ENCODE measurements around the gene NEB.
"Not testable (repeated sequence)": the region's sequence is repeated elsewhere in the genome, so short reads cannot be mapped to it uniquely, and the experiment has no call there.

The NEB gene

DNA sequence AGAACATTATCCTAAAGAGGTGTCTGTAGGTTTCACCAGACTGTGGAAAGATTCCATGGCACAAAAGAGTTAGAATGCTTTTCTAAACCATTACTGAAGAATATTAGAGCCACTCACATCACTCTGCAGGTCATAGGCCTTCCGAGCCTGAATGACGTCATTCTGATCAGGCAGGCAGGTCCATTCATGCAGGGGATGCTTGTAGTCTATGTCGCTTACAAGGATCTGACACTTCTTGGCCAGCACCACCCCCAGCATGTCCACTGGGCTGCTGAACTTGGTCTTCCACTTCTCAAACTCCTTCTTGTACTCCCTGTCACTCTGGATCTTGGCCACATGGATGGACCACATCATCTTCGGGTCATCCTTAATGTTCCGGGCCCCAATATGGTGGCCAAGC lies 120.1 kb downstream of the NEB start:
- DNase-seq (ENCODE audit: low read depth in 3 of 3, low spot score in 1 of 3) = no peak

DNA sequence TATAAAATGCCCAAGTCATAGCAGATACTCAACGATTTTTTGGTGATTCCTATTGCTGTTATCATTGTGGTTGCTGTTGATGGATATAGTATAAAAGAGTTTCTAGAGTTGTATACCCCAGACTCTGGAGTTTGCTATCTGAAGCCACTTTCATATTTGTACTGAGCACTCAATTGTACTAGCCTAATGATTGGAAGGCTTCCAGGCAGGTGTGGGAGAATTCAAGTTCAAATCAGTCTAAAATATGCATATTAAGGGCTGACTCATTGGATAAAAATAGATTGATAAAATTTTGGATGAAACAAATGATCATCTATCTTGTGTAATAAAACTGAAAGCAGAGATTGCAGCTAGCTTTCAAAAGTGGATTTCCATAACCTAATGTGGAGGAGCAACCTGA lies 122.9 kb downstream of the NEB start:
- no peak for DNase-seq (ENCODE audit: low read depth in 3 of 3, low spot score in 1 of 3)

DNA sequence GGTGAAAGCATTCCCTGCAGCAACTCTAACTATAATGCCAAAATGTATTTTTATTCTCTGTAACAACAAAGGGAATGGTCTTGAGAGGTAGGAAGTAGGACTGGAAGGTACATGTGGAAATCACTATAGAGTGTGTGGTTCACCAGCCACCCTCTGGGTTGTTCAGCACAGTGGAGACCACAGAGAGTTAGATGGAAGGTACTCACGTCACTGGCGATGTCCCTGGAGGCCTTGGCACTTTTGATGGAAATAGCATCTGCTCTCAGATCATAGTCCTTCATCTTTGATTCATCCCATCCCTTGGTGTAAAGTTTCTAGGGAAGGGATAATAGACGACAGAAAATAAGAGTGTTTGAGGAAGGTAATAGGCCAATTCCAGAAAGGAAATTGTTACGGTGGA lies 124.0 kb downstream of the NEB start:
- no peak for DNase-seq (ENCODE audit: low read depth in 3 of 3, low spot score in 1 of 3)

DNA sequence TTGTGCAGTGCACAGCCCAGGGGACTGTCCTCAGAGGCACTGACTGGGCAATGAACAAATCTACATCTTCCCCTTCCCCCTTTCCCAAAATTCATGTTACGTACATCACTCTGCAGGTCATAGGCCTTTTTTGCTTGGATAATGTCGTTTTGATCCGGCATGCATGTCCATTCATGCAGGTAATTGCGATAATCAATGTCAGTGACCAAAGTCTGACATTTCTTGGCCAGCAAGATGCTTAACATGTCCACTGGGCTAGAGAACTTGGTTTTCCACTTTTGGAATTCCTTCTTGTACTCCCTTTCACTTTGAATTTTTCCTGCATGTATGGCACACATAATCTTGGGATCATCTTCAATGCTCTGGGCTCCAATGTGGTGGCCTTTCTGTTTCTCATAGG lies 124.6 kb downstream of the NEB start:
- DNase-seq (ENCODE audit: low read depth in 3 of 3, low spot score in 1 of 3) = no peak

DNA sequence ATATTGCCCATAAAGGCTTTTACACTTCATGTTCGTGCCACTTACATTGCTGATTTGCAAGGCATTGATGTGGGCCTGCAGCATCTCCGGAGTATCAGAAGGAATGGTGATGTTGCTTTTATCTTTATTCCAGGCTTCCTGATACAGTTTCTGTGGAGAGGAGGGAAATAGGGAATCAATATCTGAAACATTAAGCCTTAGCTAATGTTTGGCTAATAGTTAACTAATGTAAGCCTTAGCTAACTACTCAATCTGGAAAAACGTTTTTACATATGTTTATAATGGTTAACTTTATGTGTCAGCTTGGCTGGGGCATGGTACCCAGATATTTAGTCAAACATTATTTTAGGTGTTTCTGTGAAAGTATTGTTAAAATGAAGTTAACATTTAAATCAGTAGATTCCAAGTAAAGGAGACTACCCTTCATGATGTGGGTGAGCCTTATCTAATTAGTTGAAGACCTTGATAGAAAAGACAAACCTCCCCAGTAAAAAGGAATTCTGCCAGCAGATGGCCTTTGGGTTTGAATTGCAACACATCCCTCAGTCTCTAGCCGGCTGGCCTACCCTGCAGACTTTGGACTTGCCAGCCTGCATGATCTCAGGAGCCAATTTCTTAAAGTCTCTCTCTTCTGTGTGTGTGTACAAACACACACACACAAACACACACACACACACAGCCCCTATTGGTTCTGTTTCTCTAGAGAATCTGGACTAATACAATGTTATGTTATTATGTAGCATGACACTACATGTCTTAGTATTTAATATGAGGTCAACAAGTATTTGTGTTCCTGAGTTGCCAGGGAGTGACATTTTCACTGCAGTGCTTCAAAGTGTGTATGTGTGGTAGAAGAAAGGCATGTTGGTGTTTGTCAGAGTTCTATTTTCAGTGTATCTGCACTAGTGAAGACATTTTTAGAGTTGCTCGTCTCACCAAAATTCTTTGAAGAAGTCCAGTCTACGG lies 126.5 kb downstream of the NEB start:
- not testable (repeated sequence) for DNase-seq (ENCODE audit: low read depth in 3 of 3, low spot score in 1 of 3)

DNA sequence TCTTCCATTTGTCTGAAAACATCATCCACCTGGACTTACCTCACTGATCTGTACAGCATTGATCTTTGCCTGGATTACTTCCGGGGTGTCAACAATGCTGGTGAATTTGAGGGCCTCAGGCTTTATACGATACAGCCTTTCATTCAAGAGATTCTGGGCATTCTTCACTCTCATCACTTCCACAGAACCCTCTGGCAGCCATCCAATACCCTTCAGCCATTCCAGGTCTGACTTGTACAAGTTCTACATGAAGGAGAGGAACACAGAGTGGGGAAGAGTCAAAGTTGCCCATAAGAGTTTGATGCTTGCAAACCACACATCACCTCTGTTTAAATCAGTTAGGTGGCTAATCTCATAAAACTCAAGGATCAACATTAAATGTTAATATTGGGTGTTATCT lies 130.7 kb downstream of the NEB start:
- not testable (repeated sequence) for DNase-seq (ENCODE audit: low read depth in 3 of 3, low spot score in 1 of 3)

DNA sequence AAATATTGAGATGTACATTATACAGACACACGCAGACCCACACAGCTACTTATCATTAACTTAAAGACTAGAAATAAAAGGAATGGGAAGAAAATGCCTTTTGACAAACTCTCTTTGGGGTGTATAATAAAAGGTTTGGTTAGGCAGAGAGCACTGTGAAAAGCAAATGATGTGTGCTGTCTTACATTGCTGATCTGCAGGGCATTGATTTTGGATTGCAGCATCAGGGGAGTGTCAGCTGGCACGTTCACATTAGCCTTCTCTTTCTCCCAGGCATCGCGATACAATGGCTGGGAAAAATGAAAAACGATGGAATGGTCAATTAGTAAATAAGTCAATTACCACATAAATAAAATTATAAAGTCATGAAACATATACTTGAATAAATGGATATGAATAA lies 131.9 kb downstream of the NEB start:
- not testable (repeated sequence) for DNase-seq (ENCODE audit: low read depth in 3 of 3, low spot score in 1 of 3)

DNA sequence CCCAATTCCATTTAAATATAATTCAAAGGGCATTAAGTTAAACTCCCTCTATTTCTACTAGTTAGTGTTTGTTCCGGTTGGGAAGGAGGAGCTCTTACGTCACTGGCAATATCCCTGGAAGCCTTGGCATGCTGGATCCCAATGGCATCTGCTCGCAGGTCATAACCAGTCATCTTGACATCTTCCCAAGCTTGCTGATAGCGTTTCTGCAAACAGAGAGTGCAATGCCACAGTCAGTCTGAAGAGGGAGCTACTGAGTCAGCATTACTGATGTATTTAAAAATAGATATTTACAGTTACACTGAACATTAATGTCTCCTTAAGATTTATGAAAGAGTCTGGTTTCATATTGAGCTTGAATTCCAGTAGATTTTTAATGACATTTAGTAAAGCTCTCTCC lies 132.5 kb downstream of the NEB start:
- DNase-seq (ENCODE audit: low read depth in 3 of 3, low spot score in 1 of 3) = not testable (repeated sequence)

DNA sequence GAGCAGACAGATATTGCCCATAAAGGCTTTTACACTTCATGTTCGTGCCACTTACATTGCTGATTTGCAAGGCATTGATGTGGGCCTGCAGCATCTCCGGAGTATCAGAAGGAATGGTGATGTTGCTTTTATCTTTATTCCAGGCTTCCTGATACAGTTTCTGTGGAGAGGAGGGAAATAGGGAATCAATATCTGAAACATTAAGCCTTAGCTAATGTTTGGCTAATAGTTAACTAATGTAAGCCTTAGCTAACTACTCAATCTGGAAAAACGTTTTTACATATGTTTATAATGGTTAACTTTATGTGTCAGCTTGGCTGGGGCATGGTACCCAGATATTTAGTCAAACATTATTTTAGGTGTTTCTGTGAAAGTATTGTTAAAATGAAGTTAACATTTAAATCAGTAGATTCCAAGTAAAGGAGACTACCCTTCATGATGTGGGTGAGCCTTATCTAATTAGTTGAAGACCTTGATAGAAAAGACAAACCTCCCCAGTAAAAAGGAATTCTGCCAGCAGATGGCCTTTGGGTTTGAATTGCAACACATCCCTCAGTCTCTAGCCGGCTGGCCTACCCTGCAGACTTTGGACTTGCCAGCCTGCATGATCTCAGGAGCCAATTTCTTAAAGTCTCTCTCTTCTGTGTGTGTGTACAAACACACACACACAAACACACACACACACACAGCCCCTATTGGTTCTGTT lies 137.2 kb downstream of the NEB start:
- not testable (repeated sequence) for DNase-seq (ENCODE audit: low read depth in 3 of 3, low spot score in 1 of 3)

DNA sequence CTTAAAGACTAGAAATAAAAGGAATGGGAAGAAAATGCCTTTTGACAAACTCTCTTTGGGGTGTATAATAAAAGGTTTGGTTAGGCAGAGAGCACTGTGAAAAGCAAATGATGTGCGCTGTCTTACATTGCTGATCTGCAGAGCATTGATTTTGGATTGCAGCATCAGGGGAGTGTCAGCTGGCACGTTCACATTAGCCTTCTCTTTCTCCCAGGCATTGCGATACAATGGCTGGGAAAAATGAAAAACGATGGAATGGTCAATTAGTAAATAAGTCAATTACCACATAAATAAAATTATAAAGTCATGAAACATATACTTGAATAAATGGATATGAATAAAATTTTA lies 142.4 kb downstream of the NEB start:
- DNase-seq (ENCODE audit: low read depth in 3 of 3, low spot score in 1 of 3) = not testable (repeated sequence)

DNA sequence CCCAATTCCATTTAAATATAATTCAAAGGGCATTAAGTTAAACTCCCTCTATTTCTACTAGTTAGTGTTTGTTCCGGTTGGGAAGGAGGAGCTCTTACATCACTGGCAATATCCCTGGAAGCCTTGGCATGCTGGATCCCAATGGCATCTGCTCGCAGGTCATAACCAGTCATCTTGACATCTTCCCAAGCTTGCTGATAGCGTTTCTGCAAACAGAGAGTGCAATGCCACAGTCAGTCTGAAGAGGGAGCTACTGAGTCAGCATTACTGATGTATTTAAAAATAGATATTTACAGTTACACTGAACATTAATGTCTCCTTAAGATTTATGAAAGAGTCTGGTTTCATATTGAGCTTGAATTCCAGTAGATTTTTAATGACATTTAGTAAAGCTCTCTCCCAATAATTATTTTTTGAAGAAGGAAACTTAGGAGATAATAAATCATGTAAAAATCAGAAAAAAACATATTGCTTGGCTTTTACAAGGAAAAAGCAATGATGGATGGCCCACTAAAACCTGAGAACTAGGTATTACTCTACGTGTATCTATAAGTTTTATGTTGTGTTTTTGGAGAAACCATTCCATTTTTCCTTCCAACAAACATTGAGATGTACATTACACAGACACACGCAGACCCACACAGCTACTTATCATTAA lies 142.9 kb downstream of the NEB start:
- DNase-seq (ENCODE audit: low read depth in 3 of 3, low spot score in 1 of 3) = not testable (repeated sequence)

DNA sequence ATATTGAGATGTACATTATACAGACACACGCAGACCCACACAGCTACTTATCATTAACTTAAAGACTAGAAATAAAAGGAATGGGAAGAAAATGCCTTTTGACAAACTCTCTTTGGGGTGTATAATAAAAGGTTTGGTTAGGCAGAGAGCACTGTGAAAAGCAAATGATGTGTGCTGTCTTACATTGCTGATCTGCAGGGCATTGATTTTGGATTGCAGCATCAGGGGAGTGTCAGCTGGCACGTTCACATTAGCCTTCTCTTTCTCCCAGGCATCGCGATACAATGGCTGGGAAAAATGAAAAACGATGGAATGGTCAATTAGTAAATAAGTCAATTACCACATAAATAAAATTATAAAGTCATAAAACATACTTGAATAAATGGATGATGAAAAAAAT lies 153.0 kb downstream of the NEB start:
- DNase-seq (ENCODE audit: low read depth in 3 of 3, low spot score in 1 of 3) = not testable (repeated sequence)

DNA sequence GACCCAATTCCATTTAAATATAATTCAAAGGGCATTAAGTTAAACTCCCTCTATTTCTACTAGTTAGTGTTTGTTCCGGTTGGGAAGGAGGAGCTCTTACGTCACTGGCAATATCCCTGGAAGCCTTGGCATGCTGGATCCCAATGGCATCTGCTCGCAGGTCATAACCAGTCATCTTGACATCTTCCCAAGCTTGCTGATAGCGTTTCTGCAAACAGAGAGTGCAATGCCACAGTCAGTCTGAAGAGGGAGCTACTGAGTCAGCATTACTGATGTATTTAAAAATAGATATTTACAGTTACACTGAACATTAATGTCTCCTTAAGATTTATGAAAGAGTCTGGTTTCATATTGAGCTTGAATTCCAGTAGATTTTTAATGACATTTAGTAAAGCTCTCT lies 153.6 kb downstream of the NEB start:
- DNase-seq (ENCODE audit: low read depth in 3 of 3, low spot score in 1 of 3) = not testable (repeated sequence)

DNA sequence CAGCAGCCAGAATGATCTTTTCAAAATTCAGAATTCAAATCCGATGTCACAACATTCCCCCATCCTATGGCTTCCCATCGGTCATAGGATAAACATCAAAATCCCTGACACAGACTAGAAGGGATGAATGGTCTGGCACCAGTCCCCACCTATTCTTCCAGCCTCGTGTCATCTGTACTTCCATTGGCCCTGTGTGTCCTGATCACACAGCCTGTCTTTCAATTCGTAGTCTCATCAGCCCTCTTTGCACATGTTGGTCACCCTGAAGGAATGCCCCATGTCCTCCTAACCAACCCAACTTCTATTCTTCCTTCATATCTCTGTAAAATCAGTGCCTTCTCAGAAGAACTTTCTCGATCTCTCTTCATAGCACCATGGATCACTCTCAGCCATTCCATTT lies 157.2 kb downstream of the NEB start:
- no peak for DNase-seq (ENCODE audit: low read depth in 3 of 3, low spot score in 1 of 3)

DNA sequence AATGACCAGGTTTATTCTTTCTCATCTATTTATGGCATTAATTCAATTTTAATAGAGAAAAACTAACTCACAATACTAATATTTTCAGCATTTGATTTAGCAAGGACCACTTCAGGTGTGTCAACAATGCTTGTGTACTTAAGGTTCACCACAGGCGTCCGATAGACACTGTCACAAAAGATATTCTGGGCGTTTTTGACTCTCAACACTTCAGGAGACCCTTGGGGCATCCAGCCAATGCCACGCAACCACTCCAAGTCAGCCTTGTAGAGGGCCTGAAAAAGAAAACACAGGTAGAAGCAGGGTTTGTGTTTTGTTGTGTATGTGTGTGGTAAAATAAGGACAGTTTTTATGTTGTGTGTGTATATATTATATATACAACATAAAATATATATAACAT lies 158.2 kb downstream of the NEB start:
- DNase-seq (ENCODE audit: low read depth in 3 of 3, low spot score in 1 of 3) = no peak

DNA sequence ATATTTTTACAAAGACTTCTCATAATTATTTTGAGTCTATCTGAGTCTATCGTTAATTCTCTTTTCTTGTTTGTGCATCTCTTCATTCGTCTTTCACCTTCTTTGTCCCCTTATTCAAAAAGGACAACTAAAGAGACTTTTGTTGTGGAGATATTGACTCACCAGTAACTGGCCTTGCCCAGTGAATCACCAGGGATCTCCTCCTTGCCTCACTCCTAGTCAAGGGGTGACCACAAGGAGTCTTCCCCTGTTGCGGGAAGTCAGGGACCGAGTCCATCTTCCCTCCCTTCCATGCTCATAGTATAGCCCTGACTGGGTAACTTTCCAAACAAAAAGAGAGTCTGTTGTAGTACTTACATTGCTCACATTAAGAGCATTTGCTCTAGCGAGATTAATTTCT lies 158.9 kb downstream of the NEB start:
- no peak for DNase-seq (ENCODE audit: low read depth in 3 of 3, low spot score in 1 of 3)

DNA sequence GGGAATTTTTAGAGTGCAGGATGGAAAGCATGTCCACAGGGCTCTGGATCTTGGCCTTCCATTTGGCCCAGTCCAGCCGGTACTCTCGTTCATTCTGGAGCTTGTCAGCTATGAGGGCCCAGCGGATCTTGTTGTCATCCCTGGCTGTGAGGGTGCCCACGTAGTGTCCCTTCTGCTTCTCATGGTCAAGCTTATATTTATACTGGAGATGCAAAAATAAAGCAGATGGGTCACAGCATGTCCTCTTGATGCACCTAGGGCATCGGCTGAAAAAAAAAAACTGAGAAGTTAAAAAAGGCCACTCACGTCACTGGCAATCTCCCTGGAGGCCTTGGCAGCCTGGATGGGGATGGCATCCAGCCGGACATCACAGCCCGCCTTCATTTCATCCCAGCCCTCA lies 164.1 kb downstream of the NEB start:
- no peak for DNase-seq (ENCODE audit: low read depth in 3 of 3, low spot score in 1 of 3)

DNA sequence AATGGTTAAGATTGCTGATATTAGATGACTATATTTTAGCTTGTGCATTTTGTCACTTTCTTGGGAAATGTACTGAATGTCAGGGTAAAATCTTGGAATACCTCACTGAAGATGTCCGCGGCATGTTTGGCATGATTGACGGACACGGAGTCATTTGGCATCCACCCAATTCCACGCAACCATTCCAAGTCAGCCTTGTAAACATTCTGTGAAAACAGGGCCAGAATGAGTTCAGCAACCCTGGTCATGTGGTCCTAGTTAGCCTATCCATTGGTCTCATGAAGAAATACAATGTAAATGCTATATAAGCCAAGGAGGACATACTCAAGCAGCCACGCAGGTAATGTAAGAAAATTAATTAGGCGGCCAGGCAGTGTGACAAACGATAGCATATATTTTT lies 165.1 kb downstream of the NEB start:
- no peak for DNase-seq (ENCODE audit: low read depth in 3 of 3, low spot score in 1 of 3)

DNA sequence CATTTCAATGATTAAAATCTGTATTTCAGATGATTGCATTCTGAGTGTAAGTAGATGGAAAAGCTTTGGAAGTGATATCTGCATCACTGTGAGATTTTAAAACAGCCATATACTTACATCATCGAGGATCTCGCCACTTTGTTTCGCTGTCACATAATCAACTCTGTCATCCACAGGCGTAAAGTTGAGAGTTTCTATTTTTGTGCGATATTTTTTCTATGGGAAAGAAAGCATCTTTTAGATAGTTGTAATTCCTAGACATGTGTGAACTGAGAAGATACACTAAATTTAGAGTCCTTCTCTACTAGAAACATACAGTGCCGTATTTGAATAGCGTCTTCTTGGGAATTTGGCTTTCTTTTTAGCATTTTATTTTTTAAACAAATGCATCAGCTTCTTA lies 165.8 kb downstream of the NEB start:
- no peak for DNase-seq (ENCODE audit: low read depth in 3 of 3, low spot score in 1 of 3)

DNA sequence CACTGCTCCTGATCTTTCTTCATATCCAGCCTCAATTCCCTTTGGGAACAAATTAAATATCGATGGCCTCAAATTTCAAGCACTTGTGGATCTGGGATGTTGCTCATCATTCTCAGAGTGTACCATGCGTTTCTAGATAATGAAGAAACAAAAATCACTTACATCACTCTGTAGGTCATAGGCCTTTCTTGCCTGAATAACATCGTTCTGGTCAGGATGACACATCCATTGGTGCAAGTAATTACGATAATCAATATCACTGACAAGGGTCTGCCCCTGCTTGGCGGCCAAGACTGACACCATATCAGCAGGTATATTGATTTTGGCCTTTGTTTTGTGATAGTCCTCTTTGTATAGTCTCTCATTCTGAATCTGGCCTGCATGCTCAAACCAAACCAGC lies 167.3 kb downstream of the NEB start:
- DNase-seq (ENCODE audit: low read depth in 3 of 3, low spot score in 1 of 3) = no peak

DNA sequence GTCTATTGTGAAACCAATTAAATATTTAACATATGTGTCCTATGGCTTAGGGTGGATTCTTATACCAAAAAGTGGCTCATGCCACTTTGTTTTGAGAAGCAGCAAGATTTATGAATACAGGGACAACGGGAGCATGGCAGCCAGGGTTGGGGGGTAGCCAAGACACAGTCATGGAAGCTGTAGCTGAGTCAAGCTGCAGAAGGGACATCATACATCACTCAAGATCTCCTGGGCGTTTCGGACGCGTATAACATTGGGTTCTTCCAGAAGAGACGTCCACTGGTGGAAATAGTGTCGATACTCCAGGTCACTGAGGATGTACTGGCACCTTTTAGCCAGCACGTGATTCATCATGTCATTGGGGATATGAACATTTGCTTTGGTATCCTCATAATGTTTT lies 171.9 kb downstream of the NEB start:
- no peak for DNase-seq (ENCODE audit: low read depth in 3 of 3, low spot score in 1 of 3)

DNA sequence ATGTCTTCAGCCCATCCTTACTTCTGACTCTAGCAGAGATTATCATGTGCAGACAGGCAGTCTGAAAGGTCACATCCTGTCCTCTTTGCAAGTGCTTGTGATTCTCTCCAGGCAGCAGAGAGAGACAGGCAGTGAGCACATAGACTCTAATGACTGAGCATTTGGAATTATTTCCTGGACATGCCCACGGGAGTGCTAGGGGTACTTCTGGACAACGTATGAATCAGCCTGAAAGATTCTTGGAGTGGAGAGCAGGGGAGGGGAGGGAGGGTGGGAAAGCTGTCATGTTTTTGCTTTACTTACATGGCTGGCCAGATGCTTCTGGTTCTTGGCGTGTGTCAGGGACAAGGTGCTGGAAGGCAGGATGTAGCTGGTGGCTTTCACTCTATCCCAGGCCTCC lies 174.0 kb downstream of the NEB start:
- DNase-seq (ENCODE audit: low read depth in 3 of 3, low spot score in 1 of 3) = no peak

Data from stimulated activated CD4-positive, alpha-beta T cell treated with anti-CD3 and anti-CD28 coated beads, TNF-alpha, amount 100 ng/mL, for 1 hour (primary cell).